Right cardiac atrium (tissue), 5 donors: ENCODE data around the gene RXYLT1. TPM values are rescaled to one million over a fixed set of nuclear protein-coding genes. Genes with fewer than 3 reads are reported as not detected.

Source experiments
- ATAC-seq, 2 donors: fragments of 200-7000 bp; cut with Tn5 transposase; one replicate each; pipeline versions ENCODE4 v1.8.0 to v1.9.1; 2020; ENCODE audit warnings: moderate library complexity in 2 of 2, mild to moderate bottlenecking in 1 of 2
- DNase-seq, 3 donors: peaks; one replicate each; pipeline ENCODE4 v3.0.0-alpha.2; 2020
- H3K27ac ChIP-seq: one replicate; pipeline ENCODE4 v1.5.1; 2013; ENCODE audit warnings: mild to moderate bottlenecking, low read length, control low read depth, moderate library complexity
- H3K27me3 ChIP-seq: one replicate; pipeline ENCODE4 v1.6.1; 2013; ENCODE audit not compliant: control insufficient read depth, insufficient read depth
- H3K4me1 ChIP-seq: one replicate; pipeline ENCODE4 v1.6.1; 2013; ENCODE audit warnings: low read length; ENCODE audit not compliant: control insufficient read depth, insufficient read depth
- H3K4me3 ChIP-seq: one replicate; pipeline ENCODE4 v1.5.1; 2013; ENCODE audit warnings: low read length, control low read depth
- H3K9me3 ChIP-seq: one replicate; pipeline ENCODE4 v1.6.1; 2013; ENCODE audit warnings: low read length; ENCODE audit not compliant: control insufficient read depth
- WGBS: extraction: QIAGEN DNeasy Blood & Tissue Kit; methylation state at CpG from one replicate; pipeline ENCODE4 v1.1.7; 2013; 5-methylcytosine and 5-hydroxymethylcytosine counted together
- intact Hi-C, 4 donors: fragments of 100-400 bp; cut with DNase I; formaldehyde crosslinking; loops; one replicate each; pipeline versions ENCODE4 v1.11.0 to v1.14.0; 2022 to 2023
- polyA plus RNA-seq: library from polyadenylated mRNA; stranded (reverse); fragments of 200-250 nt; gene quantifications from one replicate; pipeline ENCODE4 v1.2.3, GENCODE V29; 2013
- total RNA-seq, 4 donors: library from RNA; stranded (reverse); fragmentation: NEBNext Ultra II Directional; extraction: Animal tissue kit (Norgen Biotek cat#: 25700); gene quantifications; one replicate each; pipeline ENCODE4 v1.2.1, GENCODE V29; 2021
- donor health status: healthy with polysubstance abuse.
- donor health status: DM: no; HTN: yes; CAD: no.
- donor health status: DM: no; HTN: no; CAD: no.
- donor health status: DM: no; HTN: yes; CAD: no; lungs with severe emphysema.
- donor health status: DM: yes; HTN: yes; CAD: no.

RXYLT1 gene
- total and polyA plus RNA-seq, 5 donors, result 12.6 to 21.3 (median 15.1) TPM

DNA sequence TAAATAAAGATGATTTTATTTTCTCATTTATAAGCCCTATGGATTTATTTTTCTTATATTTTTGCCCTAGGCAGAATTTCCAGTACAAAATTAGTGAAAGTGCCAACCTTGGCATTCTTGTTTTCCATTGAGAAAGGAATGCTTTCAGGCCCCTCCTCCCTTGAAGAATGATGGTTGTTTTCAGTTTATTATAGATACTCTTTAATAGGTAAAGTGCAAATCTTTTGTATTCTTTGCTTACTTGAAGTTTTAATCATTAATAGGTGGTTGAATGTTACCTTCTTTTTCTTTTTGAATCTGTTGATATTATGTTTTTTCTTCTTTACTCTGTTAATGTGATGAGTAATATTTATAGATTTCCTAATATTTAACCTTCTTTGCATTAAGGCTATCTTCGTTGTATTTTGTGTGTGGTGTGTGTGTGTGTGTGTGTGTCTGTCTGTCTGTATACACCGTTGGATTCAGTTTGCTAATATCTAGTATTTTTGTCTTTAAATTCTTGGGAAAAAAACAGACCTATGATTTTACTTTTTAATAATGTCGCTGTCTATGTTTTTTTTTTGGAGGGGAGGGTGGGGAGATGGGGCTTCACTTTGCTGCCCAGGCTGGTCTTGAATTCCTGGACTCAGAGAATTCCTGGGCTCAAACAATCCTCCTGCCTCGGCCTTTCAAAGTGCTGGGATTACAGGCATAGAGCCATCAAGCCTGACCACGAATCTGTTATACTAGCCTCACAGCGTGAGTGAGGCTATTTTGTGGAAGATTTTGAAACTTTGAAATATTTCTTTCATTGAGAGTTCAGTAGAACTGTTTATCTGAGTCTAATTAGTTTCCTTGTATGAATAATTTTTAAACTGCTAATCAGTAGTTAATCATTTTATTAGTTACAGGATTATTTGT is 78.3 kb downstream of the RXYLT1 start:
- Histone ChIP-seq H3K27me3 (no peaks in the 10 kb centered on the region), H3K27ac (no peak overlapping the region), H3K4me3 (no peak overlapping the region), H3K4me1 (no peaks in the 10 kb centered on the region), H3K9me3 (no peaks in the 10 kb centered on the region)
- 79% methylated on average over 6 of the region's 6 CpGs for WGBS
- no peak for DNase-seq
- intact Hi-C loops, result no loop called here
- no peak for ATAC-seq

Other genes with a start within 250 kb of the RXYLT1 start
- 10 to 100 TPM; 40.0 to 54.8 (median 46.0) TPM for gene DPY19L2, start 111.4 kb upstream of the RXYLT1 start, total RNA-seq
- 28.1 TPM for gene DPY19L2, start 111.4 kb upstream of the RXYLT1 start, polyA plus RNA-seq
- 1 to 10 TPM; 3.7 to 5.5 (median 5.3) TPM for gene SRGAP1, start 64.8 kb downstream of the RXYLT1 start, total RNA-seq
- 1.7 TPM for gene SRGAP1, start 64.8 kb downstream of the RXYLT1 start, polyA plus RNA-seq